ENCODE results near the gene TET2.

TET2 gene

DNA sequence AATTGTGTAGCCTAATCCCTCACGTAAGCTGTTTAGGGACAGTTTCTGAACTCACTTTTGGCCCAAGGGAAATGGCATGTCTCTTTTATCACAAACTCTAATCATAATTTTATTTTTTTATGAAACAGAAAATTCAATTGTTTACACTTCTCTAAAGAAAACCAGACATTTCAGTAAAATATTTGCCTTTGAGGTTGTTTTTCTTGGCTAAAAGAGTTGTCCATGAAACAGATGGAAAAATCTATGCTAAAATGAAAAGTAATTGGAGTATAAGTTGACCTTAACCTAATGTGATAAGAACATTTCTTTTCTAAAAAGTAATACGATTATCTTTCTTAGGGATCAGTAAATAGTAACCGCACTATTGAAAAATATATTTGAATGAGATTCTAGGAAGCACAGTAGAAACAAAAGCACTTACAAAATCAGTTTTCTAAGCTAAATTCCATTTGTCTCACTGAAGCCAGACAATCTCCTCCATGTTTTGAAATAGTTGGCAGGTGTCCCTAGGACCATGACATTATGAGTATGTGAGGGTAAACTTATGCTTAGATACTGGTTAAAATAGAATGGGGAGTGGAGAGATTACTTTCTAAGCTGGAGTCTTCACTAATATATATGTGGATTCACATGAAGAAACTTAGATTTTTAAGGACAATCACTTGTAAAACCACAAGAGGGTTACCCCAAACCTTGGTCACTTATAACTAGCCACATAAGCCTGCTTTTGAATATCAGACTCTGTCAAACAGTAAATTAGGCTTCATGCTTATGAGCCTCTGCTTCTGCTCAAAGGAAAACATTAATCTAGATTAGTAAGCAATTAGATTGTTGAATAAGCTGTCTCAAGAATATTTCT lies 20.1 kb upstream of the TET2 start:
- Histone ChIP-seq H3K9ac (ENCODE audit: low read depth, low read length) (no peak overlapping the region), H3K27me3 (ENCODE audit: control insufficient read depth, insufficient read depth, low read length) (no peaks in the 10 kb centered on the region), H3K36me3 (ENCODE audit: insufficient read depth, low read length) (no peaks in the 10 kb centered on the region), H3K4me3 (ENCODE audit: low read length) (no peak overlapping the region), H3K4me2 (ENCODE audit: low read length) (no peak overlapping the region), H3K9me3 (replicated peaks; ENCODE audit: low read length) (no peaks in the 10 kb centered on the region), H3K4me1 (ENCODE audit: control insufficient read depth, insufficient read depth, low read length) (no peaks in the 10 kb centered on the region)

DNA sequence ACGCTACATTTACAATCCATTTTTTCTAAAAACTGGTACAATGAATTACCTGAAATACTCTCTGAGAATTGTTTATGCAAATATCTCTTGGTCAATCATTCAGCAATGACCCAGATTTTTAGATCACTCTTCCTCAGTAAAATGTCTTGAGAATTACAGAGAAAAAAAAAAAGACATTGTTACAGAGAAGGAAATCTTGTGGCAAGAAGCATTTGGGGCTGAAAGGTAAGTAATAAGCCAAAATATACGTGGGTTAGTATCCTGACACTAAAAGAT lies 19.6 kb upstream of the TET2 start:
- no peak overlapping the region for H3K4me2 ChIP-seq (ENCODE audit: low read length)
- no peaks in the 10 kb centered on the region for H3K4me1 ChIP-seq (ENCODE audit: control insufficient read depth, insufficient read depth, low read length)
- no peak overlapping the region for H3K9ac ChIP-seq (ENCODE audit: low read depth, low read length)
- H3K9me3 ChIP-seq (replicated peaks; ENCODE audit: low read length), result no peaks in the 10 kb centered on the region
- no peak overlapping the region for H3K4me3 ChIP-seq (ENCODE audit: low read length)
- H3K36me3 ChIP-seq (ENCODE audit: insufficient read depth, low read length), result no peaks in the 10 kb centered on the region
- no peaks in the 10 kb centered on the region for H3K27me3 ChIP-seq (ENCODE audit: control insufficient read depth, insufficient read depth, low read length)

DNA sequence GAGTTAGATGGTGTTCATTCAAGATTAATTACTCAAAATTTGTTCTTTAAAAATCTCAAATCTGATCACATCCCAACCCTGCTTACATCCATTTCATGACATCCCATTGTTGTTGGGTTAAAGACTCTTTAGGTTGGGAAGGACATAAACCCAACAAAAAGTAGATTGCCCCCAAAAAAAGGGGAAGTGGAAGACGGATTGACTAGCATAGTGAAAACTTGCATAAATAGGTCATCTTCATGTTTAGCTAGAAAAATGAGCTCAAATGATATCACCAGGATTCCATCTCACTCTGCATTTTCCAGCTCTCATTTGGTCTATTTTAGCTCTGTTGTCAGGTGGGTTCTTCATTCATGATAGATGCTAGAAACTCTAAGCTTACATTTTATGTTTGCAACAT lies 18.5 kb upstream of the TET2 start:
- H3K4me2 ChIP-seq (ENCODE audit: low read length), result no peak overlapping the region
- H3K4me3 ChIP-seq (ENCODE audit: low read length), result no peak overlapping the region
- no peaks in the 10 kb centered on the region for H3K36me3 ChIP-seq (ENCODE audit: insufficient read depth, low read length)
- no peak overlapping the region for H3K9ac ChIP-seq (ENCODE audit: low read depth, low read length)
- no peaks in the 10 kb centered on the region for H3K4me1 ChIP-seq (ENCODE audit: control insufficient read depth, insufficient read depth, low read length)
- H3K9me3 ChIP-seq (replicated peaks; ENCODE audit: low read length), result no peaks in the 10 kb centered on the region
- H3K27me3 ChIP-seq (ENCODE audit: control insufficient read depth, insufficient read depth, low read length), result no peaks in the 10 kb centered on the region

DNA sequence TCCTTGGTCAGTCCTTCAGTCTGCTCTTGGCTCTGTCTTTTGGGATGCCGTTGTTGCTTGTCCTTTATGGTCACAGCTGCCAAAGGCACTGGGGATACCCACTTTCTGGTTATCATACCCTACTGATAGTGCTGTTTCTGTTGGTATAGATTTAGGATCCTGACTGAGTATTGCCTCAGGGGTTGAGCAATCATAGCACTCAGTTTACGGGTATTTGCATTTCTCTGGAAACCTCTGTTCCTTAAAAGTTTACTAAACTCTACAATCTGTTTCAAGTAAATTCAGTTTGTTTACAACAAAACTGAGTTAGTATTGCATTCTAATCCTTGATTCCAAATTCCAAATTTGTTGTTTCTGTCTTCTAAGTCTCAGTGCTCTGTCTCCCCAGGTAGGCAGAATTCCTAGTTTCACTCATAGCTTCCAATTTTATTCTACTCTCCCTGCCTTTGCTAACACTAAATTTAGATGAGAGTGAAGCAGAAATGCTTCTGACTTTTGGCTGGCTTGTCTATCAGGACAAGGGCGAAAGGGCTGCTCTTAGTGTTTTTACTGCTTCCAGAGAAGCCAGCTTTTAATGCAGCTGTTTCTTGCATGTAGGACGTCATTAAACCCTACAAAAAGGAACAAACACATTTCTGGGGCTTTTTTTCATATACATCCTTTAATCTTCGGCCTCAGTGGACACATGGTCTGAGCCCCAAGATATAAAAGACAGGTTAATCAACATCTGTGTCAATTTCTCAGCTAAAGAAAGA lies 17.2 kb upstream of the TET2 start:
- Histone ChIP-seq H3K36me3 (ENCODE audit: insufficient read depth, low read length) (no peaks in the 10 kb centered on the region), H3K4me3 (ENCODE audit: low read length) (no peak overlapping the region), H3K9me3 (replicated peaks; ENCODE audit: low read length) (no peaks in the 10 kb centered on the region), H3K4me2 (ENCODE audit: low read length) (no peak overlapping the region), H3K27me3 (ENCODE audit: control insufficient read depth, insufficient read depth, low read length) (no peaks in the 10 kb centered on the region), H3K4me1 (ENCODE audit: control insufficient read depth, insufficient read depth, low read length) (no peaks in the 10 kb centered on the region), H3K9ac (ENCODE audit: low read depth, low read length) (no peak overlapping the region)

DNA sequence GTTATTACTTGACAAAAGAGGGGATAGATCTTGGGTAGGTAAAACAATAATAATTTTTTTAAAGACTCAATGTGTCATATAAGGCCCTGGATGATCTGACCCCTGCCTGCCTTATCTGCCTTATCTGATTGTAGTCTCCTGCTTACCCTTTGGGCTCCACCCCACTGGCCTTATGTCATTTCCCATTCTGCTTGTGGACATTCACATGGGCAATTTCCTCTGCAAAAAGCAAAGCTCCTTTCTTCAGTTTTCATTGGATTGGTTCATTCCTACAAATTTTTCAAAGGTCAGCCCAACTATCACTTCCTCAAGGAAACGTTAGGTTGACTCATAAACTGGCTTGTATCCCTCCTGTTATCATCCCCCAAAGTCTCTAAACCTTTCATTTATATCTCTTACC lies 15.7 kb upstream of the TET2 start:
- no peaks in the 10 kb centered on the region for H3K4me1 ChIP-seq (ENCODE audit: control insufficient read depth, insufficient read depth, low read length)

DNA sequence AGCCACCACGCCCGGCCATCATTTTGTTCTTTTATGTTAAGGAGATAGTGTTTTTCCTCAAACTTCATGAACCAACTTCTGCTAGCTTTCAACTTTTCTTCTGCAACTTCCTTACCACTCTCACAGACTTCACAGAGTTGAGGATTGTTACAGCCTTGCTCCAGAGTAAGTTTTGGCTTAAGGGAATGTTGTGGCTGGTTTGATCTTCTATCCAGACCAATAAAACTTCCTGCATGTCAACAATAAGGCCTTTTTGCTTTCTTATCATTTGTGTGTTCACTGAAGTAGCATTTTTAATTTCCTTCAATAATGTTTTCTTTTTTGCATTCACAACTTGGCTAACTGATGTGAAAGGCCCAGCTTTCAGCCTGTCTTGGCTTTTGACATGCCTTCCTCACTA lies 12.7 kb upstream of the TET2 start:
- Histone ChIP-seq H3K4me2 (ENCODE audit: low read length) (no peak overlapping the region), H3K4me3 (ENCODE audit: low read length) (no peak overlapping the region), H3K4me1 (ENCODE audit: control insufficient read depth, insufficient read depth, low read length) (no peaks in the 10 kb centered on the region), H3K36me3 (ENCODE audit: insufficient read depth, low read length) (no peaks in the 10 kb centered on the region), H3K9me3 (replicated peaks; ENCODE audit: low read length) (no peaks in the 10 kb centered on the region), H3K9ac (ENCODE audit: low read depth, low read length) (no peak overlapping the region), H3K27me3 (ENCODE audit: control insufficient read depth, insufficient read depth, low read length) (no peaks in the 10 kb centered on the region)

More for the DNA sequence above, 15.7 kb upstream of the TET2 start:
- H3K9me3 ChIP-seq (replicated peaks; ENCODE audit: low read length), result no peaks in the 10 kb centered on the region
- H3K4me2 ChIP-seq (ENCODE audit: low read length), result no peak overlapping the region
- no peaks in the 10 kb centered on the region for H3K36me3 ChIP-seq (ENCODE audit: insufficient read depth, low read length)
- H3K9ac ChIP-seq (ENCODE audit: low read depth, low read length), result no peak overlapping the region
- no peak overlapping the region for H3K4me3 ChIP-seq (ENCODE audit: low read length)
- no peaks in the 10 kb centered on the region for H3K27me3 ChIP-seq (ENCODE audit: control insufficient read depth, insufficient read depth, low read length)

DNA sequence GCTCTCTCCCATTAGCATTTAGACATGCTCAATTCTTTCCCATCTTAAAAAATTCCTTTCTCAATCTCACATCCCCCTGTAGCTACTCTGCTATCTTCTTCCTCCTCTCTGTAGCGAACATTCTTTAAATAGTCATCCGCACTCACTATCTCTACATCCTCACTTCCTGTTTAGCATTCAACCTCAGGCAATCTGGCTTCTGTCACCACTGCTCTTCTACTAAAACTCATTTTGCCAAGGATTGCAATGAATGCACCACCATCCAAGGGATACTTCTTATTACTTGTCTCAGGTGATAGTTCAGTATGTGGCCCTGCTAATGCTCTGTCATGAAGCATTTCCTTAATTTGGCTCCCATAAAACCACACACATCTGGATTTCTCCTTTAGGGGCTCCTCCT lies 10.9 kb upstream of the TET2 start:
- Histone ChIP-seq H3K27me3 (ENCODE audit: control insufficient read depth, insufficient read depth, low read length) (no peaks in the 10 kb centered on the region), H3K4me3 (ENCODE audit: low read length) (no peak overlapping the region)

DNA sequence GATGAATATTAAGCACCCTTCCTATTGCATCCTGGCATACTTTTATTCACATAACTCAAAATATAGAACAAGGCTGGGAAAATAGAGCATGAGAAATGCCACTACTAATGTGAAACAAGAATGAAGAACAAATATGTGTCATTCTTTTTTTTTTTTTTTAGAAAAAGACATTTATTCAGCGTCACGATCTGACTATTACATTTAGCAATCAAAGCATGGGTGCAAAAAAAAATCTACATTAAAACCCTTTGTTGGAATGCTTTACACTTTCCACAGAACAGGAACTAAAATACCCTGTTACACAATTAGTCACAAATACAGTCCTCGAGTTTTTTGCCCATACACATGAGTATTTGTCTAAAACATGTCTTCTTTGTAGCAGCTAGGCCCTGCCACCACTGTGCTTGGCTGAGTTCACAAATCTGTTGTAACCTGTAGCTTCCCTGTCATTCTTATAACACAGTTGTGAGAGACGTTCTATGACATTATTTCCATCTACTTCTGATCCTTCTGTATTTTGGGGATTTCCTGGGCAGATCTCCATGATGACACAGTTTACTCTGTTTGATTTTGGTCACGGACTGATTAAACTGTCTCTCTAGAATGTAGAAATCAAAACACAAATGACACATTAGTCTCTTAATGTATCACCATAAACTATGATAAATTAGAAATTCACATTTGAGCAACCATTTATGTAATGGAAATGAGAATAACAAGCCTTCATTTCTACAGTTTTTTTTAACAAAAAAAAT lies 9.4 kb upstream of the TET2 start:
- H3K27me3 ChIP-seq (ENCODE audit: control insufficient read depth, insufficient read depth, low read length), result no peaks in the 10 kb centered on the region
- no peaks in the 10 kb centered on the region for H3K9me3 ChIP-seq (replicated peaks; ENCODE audit: low read length)
- H3K4me3 ChIP-seq (ENCODE audit: low read length), result no peak overlapping the region
- no peak overlapping the region for H3K4me2 ChIP-seq (ENCODE audit: low read length)
- peaks cover 16% of the 10 kb centered on the region for H3K4me1 ChIP-seq (ENCODE audit: control insufficient read depth, insufficient read depth, low read length)
- H3K36me3 ChIP-seq (ENCODE audit: insufficient read depth, low read length), result no peaks in the 10 kb centered on the region
- H3K9ac ChIP-seq (ENCODE audit: low read depth, low read length), result no peak overlapping the region

More for the DNA sequence above, 10.9 kb upstream of the TET2 start:
- Histone ChIP-seq H3K4me1 (ENCODE audit: control insufficient read depth, insufficient read depth, low read length) (peaks cover 13% of the 10 kb centered on the region), H3K9ac (ENCODE audit: low read depth, low read length) (no peak overlapping the region), H3K9me3 (replicated peaks; ENCODE audit: low read length) (no peaks in the 10 kb centered on the region), H3K36me3 (ENCODE audit: insufficient read depth, low read length) (no peaks in the 10 kb centered on the region), H3K4me2 (ENCODE audit: low read length) (no peak overlapping the region)

DNA sequence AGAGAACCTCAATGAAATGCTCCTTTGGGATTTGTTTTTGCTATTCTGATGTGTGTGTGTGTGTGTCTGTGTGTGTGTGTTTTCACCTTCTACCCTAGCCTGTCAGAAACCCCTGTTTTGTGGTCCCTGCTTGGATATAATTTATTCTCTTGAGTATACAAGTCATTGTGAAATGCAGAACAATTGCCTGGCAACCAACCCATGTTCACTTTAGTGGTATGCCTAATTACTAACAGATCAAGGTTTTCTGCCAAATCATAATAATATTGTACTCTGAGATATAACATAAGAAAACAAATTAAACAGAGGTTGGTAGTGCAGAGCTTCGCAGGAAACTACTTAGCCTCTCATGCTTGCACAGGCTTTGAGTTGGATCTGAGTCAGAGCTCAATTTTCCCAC lies 7.0 kb upstream of the TET2 start:
- Histone ChIP-seq H3K4me3 (ENCODE audit: low read length) (no peak overlapping the region), H3K9me3 (replicated peaks; ENCODE audit: low read length) (no peaks in the 10 kb centered on the region), H3K4me2 (ENCODE audit: low read length) (no peak overlapping the region), H3K4me1 (ENCODE audit: control insufficient read depth, insufficient read depth, low read length) (peaks cover 16% of the 10 kb centered on the region), H3K9ac (ENCODE audit: low read depth, low read length) (no peak overlapping the region), H3K36me3 (ENCODE audit: insufficient read depth, low read length) (no peaks in the 10 kb centered on the region), H3K27me3 (ENCODE audit: control insufficient read depth, insufficient read depth, low read length) (no peaks in the 10 kb centered on the region)

DNA sequence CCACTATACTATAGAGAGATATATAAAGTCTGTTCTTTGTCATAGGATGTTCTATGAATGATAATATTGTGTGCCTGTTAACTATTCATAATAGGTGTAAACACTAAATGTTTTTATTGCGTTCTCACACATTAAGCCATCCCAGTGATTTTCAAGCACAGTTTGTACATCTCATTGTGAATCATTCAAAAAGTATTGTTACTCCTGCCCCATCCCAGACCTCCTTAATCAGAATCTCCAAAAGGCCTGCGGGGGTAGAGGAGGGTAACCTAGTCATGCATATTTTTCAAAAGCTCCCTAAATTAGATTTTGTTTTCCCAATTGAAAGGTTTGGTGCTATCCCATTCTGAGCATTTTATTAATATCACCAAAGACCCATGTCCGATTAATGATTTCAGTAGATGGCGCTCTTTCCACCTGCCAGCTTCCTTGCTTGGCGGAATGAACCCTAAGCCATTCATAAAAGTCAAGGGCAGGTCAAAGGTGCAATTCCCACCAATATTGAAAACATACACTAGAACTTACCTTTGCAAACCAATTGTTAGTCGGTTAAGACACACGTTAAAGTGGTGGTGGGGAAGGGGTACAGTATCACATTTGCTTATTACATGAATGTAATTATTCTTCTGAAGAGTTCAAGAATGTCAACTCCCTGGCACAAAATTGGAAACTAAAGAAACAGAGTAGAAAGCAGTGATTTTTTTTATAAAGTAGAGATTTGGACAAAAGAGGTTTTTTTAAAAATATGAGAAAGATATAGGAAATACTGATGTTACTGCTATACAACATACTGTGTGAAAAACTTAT lies 5.8 kb upstream of the TET2 start:
- H3K4me3 ChIP-seq (ENCODE audit: low read length), result no peak overlapping the region
- H3K9me3 ChIP-seq (replicated peaks; ENCODE audit: low read length), result no peaks in the 10 kb centered on the region
- H3K9ac ChIP-seq (ENCODE audit: low read depth, low read length), result no peak overlapping the region
- no peak overlapping the region for H3K4me2 ChIP-seq (ENCODE audit: low read length)
- H3K27me3 ChIP-seq (ENCODE audit: control insufficient read depth, insufficient read depth, low read length), result no peaks in the 10 kb centered on the region
- peaks cover 24% of the 10 kb centered on the region for H3K4me1 ChIP-seq (ENCODE audit: control insufficient read depth, insufficient read depth, low read length)
- H3K36me3 ChIP-seq (ENCODE audit: insufficient read depth, low read length), result no peaks in the 10 kb centered on the region

Data from skeletal muscle satellite cell (primary cell).